AG04450 (cell line): Measurements from ENCODE around the gene MUC5B. TPM values are rescaled to one million over a fixed set of nuclear protein-coding genes. Genes with fewer than 3 reads are reported as not detected.

ENCODE experiments used
- CTCF ChIA-PET: fragments of 300-600, 350-600 bp; formaldehyde crosslinking; extraction: SDS; loops from one replicate; lab custom pipeline; 2022; ENCODE audit warnings: antibody characterized with exemption, inconsistent platforms; lab: Charles Lee
- POLR2A ChIA-PET: fragments of 350-600 bp; formaldehyde crosslinking; extraction: SDS; loops from one replicate; lab custom pipeline; 2021; ENCODE audit warnings: antibody characterized with exemption, inconsistent platforms; lab: Yijun Ruan, JAX
- DNase-seq: peaks from one replicate; pipeline ENCODE4 v3.0.0-alpha.2; 2011; ENCODE audit warnings: low read depth, low spot score
- H3K27ac ChIP-seq: one replicate; pipeline ENCODE4 v1.5.1; 2012; ENCODE audit warnings: low read depth, low read length, control low read depth
- H3K27me3 ChIP-seq: one replicate; pipeline ENCODE4 v1.6.0; 2012; ENCODE audit warnings: low read length; ENCODE audit not compliant: control insufficient read depth, insufficient read depth
- H3K4me3 ChIP-seq: 2 replicates; pipeline ENCODE4 v1.5.1; 2011; ENCODE audit warnings: mild to moderate bottlenecking, low read depth, low read length, control low read depth
- H3K9me3 ChIP-seq: 2 replicates; pipeline ENCODE4 v1.5.1; 2012; ENCODE audit warnings: low read length; ENCODE audit not compliant: control insufficient read depth, insufficient read depth
- CTCF ChIP-seq: IDR thresholded peaks from 2 replicates; pipeline ENCODE4 v1.5.1; 2011; ENCODE audit warnings: low read depth, low read length, control low read depth, inconsistent platforms
- polyA plus RNA-seq: library from polyadenylated mRNA; depleted of rRNA; stranded (reverse); fragments of >200 nt; gene quantifications from 2 replicates; pipeline ENCODE4 v1.2.3, GENCODE V29; 2011

The MUC5B gene
- polyA plus RNA-seq, 1 experiment = not detected

DNA sequence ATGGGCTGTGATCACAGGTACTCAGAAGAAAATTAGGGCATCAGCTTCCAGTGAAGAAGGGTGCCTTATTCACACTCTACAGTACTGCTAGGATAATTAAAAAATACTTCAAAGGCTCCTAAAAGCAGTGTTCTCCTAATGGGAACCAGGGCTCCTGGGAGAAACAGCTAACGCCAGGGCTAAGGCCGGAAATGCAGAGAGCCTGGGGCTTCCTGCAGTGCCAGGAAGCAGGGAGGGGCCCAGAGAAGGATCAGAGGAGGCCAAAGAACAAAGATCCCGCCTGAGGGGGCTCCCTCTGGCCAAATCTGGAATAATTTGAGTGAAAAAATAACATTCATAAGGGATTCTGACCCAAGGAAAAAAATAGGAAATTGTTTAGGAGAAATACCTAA, 59.1 kb downstream of the MUC5B start:
- Histone ChIP-seq H3K27me3 (no peaks in the 10 kb centered on the region), H3K4me3 (no peak overlapping the region), H3K9me3 (peaks cover 3% of the 10 kb centered on the region; the same call in 1 of the 2 replicates), H3K27ac (no peak overlapping the region)
- POLR2A ChIA-PET = no interaction called here
- DNase-seq = no peak
- CTCF ChIA-PET = interaction anchor here (0.6 kb wide), 1 partner anchor 341 kb away, joined by 3 read pairs; no protein-coding TSS in a partner anchor
- no peak for TF ChIP-seq CTCF

DNA sequence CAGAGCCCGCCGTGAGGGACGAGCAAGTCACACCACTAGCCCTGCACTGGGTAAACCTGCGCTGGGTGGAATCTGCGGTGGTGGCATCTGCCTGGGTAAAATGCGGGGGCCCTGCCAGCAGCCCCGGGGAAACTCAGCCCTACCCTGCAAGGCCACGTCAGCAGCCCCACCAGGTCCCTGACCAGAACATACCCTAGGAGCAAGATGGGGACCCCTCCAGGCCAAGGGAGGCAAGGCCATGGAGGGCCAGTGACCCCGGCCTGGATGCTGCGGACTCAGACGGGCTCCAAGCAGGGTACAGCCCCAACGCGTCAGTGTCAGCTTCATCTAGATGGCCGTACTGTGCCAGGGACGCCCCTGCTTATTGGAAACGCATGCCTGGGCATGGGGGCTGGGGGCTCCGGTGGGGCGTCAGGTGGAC, 60.2 kb downstream of the MUC5B start:
- DNase-seq = no peak
- POLR2A ChIA-PET = no interaction called here
- TF ChIP-seq CTCF = no peak
- Histone ChIP-seq H3K27me3 (no peaks in the 10 kb centered on the region), H3K27ac (no peak overlapping the region), H3K4me3 (no peak overlapping the region), H3K9me3 (peaks cover 3% of the 10 kb centered on the region; the same call in 1 of the 2 replicates)
- CTCF ChIA-PET = no interaction called here

DNA sequence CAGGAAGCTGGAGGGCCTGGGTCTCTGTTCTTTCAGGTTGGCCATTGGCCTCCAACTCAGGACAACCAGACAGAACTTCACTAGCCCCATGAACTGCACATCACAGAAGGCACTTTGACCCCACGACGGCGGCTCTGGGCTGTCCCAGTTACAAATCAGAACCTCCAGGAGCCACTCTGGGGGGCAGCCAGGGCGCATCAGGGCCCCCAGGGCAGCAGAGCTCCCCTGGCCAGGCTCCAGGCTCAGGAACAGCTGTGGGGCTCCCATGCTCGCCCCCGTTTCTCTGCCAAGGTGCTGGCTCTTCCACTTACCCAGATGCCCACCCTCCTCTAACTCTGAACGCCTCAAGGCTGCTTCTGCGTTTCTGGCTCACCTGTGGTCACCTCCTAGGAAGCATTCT, 61.0 kb downstream of the MUC5B start:
- ChIA-PET CTCF (no interaction called here), POLR2A (no interaction called here)
- no peak for DNase-seq
- Histone ChIP-seq H3K27ac (no peak overlapping the region), H3K27me3 (no peaks in the 10 kb centered on the region), H3K9me3 (peaks cover 5% of the 10 kb centered on the region; the same call in 1 of the 2 replicates), H3K4me3 (no peak overlapping the region)
- no peak for TF ChIP-seq CTCF

DNA sequence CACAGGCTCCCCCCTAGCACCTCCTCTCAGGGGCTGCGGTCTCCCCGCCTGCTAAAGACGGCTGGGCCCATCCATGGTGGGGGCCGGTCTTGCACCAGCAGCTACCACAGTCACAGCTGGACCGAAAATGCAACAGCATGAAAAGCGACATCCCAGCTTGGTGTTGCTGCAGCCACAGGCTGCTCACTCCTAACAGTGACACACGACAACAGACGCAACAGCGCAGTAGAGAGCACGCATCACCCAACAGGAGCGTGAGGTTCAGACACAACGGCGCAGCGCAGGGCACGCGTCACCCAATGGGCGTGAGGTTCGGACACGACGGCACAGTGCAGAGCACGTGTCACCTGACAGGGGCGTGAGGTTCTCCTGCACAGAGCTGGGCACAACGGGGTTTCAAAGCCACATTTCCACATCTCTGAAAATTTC, 62.5 kb downstream of the MUC5B start:
- no peak for DNase-seq
- POLR2A ChIA-PET = no interaction called here
- Histone ChIP-seq H3K4me3 (no peak overlapping the region), H3K27ac (no peak overlapping the region), H3K9me3 (peaks cover 7% of the 10 kb centered on the region; the same call in 1 of the 2 replicates), H3K27me3 (no peaks in the 10 kb centered on the region)
- CTCF ChIA-PET = no interaction called here
- no peak for TF ChIP-seq CTCF

- TF ChIP-seq CTCF = no peak
- DNase-seq = no peak
- no peaks in the 10 kb centered on the region for H3K27me3 ChIP-seq
- POLR2A ChIA-PET = no interaction called here
- no peak overlapping the region for H3K27ac ChIP-seq
- peaks cover 7% of the 10 kb centered on the region; the same call in 1 of the 2 replicates for H3K9me3 ChIP-seq
- H3K4me3 ChIP-seq = no peak overlapping the region
- CTCF ChIA-PET = no interaction called here
These were observed 63.0 kb downstream of the MUC5B start for GRCh38 chr11:1285876-1286275.
